ENCODE results near the gene ZFP90. TPM values are rescaled to one million over a fixed set of nuclear protein-coding genes. Genes with fewer than 3 reads are reported as not detected.

ZFP90 gene
- total RNA-seq, 1 donor from 2014 or later, result 41.3 TPM

DNA sequence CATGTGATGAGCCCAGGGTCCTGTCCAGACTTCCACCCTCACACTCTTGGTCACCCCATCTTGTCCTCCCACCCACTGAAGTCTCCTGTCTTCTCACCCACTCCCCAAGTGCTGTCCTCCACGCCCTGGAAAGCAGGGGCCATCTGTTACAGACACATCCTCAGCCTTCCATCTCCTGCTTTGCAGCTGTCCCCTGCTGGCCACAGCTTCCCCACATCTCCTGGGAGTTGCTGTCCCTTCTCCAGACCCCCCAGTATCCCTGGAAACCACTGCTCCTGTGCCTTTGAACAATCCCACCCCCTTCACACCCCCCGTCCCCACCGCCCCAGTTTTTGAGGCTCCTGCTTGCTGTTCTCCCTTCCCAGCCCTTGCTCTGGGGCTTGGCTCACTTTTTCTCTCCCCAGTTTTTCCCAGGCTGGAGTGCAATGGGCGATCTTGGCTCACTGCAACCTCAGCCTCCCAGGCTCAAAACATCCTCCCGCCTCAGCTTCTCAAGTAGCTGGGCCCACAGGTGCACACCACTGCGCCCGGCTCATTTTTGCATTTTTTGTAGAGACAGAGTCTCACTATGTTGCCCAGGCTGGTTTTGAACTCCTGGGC lies 30.4 kb upstream of the ZFP90 start:
- intact Hi-C loops (cut with DNase I), result no loop called here
- no peak for TF ChIP-seq POLR2AphosphoS5 (IDR thresholded peaks at IDR 0.05; ENCODE audit: insufficient read depth in 1 of 2, low read depth in 1 of 2)
- TF ChIP-seq, protein P1, sequence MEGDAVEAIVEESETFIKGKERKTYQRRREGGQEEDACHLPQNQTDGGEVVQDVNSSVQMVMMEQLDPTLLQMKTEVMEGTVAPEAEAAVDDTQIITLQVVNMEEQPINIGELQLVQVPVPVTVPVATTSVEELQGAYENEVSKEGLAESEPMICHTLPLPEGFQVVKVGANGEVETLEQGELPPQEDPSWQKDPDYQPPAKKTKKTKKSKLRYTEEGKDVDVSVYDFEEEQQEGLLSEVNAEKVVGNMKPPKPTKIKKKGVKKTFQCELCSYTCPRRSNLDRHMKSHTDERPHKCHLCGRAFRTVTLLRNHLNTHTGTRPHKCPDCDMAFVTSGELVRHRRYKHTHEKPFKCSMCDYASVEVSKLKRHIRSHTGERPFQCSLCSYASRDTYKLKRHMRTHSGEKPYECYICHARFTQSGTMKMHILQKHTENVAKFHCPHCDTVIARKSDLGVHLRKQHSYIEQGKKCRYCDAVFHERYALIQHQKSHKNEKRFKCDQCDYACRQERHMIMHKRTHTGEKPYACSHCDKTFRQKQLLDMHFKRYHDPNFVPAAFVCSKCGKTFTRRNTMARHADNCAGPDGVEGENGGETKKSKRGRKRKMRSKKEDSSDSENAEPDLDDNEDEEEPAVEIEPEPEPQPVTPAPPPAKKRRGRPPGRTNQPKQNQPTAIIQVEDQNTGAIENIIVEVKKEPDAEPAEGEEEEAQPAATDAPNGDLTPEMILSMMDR (IDR thresholded peaks at IDR 0.05), result no peak
- TF ChIP-seq POLR2A (IDR thresholded peaks at IDR 0.05), result no peak
- H3K4me3 ChIP-seq, result no peak overlapping the region
- no peaks in the 10 kb centered on the region for H3K27me3 ChIP-seq
- H3K9me3 ChIP-seq, result no peaks in the 10 kb centered on the region
- H3K4me1 ChIP-seq, result peaks cover 8% of the 10 kb centered on the region
- no peak for DNase-seq (ENCODE audit: extremely low spot score in 2 of 2)
- H3K36me3 ChIP-seq, result no peaks in the 10 kb centered on the region
- H3K27ac ChIP-seq, result no peak overlapping the region

DNA sequence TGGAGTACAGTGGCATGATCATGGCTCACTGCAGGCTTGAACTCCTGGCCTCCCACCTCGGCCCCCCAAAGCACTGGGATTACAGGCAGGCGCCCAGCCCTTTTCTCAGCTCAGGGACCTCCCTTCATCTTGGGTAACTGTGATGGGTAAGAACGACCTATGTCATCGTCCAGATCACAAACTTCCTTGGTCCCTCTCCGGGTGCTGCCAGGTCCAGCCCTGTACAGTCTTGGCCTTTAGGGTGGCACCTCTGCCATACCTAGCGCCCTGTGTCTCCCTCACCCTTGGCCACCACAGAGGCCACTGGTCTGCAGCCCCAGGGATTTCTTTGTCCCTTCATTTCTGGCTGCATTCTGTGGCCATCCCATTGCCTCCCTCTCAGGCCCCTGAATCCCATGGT lies 29.7 kb upstream of the ZFP90 start:
- no peaks in the 10 kb centered on the region for H3K36me3 ChIP-seq

DNA sequence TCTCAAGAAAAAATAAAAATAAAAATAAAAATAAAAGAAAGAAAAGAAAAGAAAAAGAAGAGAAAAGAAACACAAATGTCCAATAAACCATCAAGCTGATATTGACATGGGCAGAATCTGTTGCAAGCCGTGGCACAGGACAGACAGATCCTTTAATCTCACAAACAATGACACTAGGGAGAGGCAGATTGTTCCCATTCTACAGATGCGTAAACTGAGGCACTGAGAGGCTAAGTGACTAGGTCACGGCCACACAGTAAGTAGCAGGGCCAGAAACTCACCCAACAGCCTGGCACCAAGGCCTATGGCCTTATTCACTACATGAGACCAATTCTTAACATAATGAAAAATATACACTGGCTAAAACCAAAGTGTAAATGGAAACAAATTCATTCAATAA lies 28.3 kb upstream of the ZFP90 start:
- no peaks in the 10 kb centered on the region for H3K9me3 ChIP-seq
- H3K4me1 ChIP-seq, result peaks cover 8% of the 10 kb centered on the region
- no peak for DNase-seq (ENCODE audit: extremely low spot score in 2 of 2)
- H3K36me3 ChIP-seq, result no peaks in the 10 kb centered on the region
- no peak overlapping the region for H3K4me3 ChIP-seq
- intact Hi-C loops (cut with DNase I), result no loop called here
- no peaks in the 10 kb centered on the region for H3K27me3 ChIP-seq
- TF ChIP-seq, protein P1 (IDR thresholded peaks at IDR 0.05), result no peak
- H3K27ac ChIP-seq, result no peak overlapping the region

More for the DNA sequence above, 29.7 kb upstream of the ZFP90 start:
- no peak for DNase-seq (ENCODE audit: extremely low spot score in 2 of 2)
- Histone ChIP-seq H3K4me1 (peaks cover 8% of the 10 kb centered on the region), H3K4me3 (no peak overlapping the region), H3K27me3 (no peaks in the 10 kb centered on the region), H3K9me3 (no peaks in the 10 kb centered on the region), H3K27ac (no peak overlapping the region)
- TF ChIP-seq POLR2A (IDR thresholded peaks at IDR 0.05) (no peak), POLR2AphosphoS5 (IDR thresholded peaks at IDR 0.05; ENCODE audit: insufficient read depth in 1 of 2, low read depth in 1 of 2) (no peak)
- TF ChIP-seq, protein P1 (IDR thresholded peaks at IDR 0.05), result no peak
- intact Hi-C loops (cut with DNase I), result no loop called here

DNA sequence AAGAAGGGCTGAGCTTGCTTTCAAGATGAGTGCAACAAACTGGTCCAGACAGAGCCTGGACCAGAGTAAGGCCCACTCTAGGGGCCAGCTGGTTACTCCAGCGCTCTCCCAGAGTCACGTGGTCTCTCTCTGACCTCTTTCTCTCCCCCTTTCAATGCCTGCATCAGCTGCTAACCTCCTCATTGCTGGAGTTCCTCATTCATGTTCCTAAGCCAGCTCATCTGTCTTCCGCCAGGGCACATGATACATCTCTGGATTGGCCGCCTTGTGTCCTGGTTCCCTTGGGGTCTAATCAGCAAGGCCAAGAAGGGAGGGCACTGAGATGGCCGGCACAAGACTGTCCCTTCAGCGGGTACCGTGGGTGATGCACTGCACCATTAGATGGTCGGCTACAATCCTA lies 26.9 kb upstream of the ZFP90 start:
- no peaks in the 10 kb centered on the region for H3K9me3 ChIP-seq
- no peaks in the 10 kb centered on the region for H3K27me3 ChIP-seq
- peaks cover 8% of the 10 kb centered on the region for H3K4me1 ChIP-seq
- H3K4me3 ChIP-seq, result no peak overlapping the region
- TF ChIP-seq POLR2AphosphoS5 (IDR thresholded peaks at IDR 0.05; ENCODE audit: insufficient read depth in 1 of 2, low read depth in 1 of 2) (no peak), POLR2A (IDR thresholded peaks at IDR 0.05) (no peak)
- TF ChIP-seq, protein P1 (IDR thresholded peaks at IDR 0.05), result no peak
- H3K36me3 ChIP-seq, result no peaks in the 10 kb centered on the region
- H3K27ac ChIP-seq, result no peak overlapping the region
- DNase-seq (ENCODE audit: extremely low spot score in 2 of 2), result no peak
- intact Hi-C loops (cut with DNase I), result no loop called here

DNA sequence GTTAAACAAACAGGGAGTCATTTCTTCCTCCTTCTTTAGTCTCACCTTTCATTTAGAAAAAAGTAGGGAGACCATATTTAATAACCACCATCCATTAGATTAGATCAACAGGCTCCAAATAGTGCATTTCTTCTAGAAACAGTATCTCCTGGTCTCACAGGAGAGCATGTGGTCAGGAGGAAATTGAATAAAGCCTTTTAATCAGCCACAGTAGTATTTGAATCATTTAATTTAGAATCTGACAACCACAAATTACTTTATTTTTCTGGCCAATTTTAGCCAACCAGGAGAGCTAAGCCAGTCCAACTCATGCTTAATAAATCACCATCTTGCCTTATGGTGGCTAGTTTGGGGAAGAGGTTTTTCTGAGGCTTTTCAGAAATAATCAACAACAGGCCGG lies 26.3 kb upstream of the ZFP90 start:
- Histone ChIP-seq H3K36me3 (no peaks in the 10 kb centered on the region), H3K4me3 (no peak overlapping the region), H3K27ac (no peak overlapping the region), H3K9me3 (no peaks in the 10 kb centered on the region), H3K4me1 (peaks cover 8% of the 10 kb centered on the region), H3K27me3 (no peaks in the 10 kb centered on the region)
- intact Hi-C loops (cut with DNase I), result no loop called here
- TF ChIP-seq, protein P1 (IDR thresholded peaks at IDR 0.05), result no peak
- no peak for DNase-seq (ENCODE audit: extremely low spot score in 2 of 2)

Measured in vagina (tissue), 2 donors.